Bronchial epithelial cell (primary cell): ENCODE results near the gene BTBD6. TPM values are rescaled to one million over a fixed set of nuclear protein-coding genes. Genes with fewer than 3 reads are reported as not detected.
A peak's percentile ranks its signal among the peaks of the same experiment; 100 is the strongest.
"Not testable (repeated sequence)": the region's sequence is repeated elsewhere in the genome, so short reads cannot be mapped to it uniquely, and the experiment has no call there.

Experiments
- DNase-seq: peaks from one replicate; pipeline ENCODE4 v3.0.0-alpha.2; 2010; ENCODE audit warnings: low read depth
- FAIRE-seq: peaks from 2 replicates; lab custom pipeline; 2011; peaks lifted over from hg19 to GRCh38; lab: Jason Lieb, UNC
- H3K27me3 ChIP-seq: 2 replicates; pipeline ENCODE4 v1.5.1; 2011; ENCODE audit warnings: low read length; ENCODE audit not compliant: control insufficient read depth, insufficient read depth
- H3K36me3 ChIP-seq: 2 replicates; pipeline ENCODE4 v1.5.1; 2011; ENCODE audit warnings: low read length; ENCODE audit not compliant: control insufficient read depth, insufficient read depth
- H3K4me3 ChIP-seq: 2 replicates; pipeline ENCODE4 v1.5.1; 2011; ENCODE audit warnings: mild to moderate bottlenecking, low read depth, low read length, control low read depth
- total RNA-seq: library from RNA; depleted of rRNA; stranded (reverse); fragments of >200 nt; gene quantifications from 2 replicates; pipeline ENCODE4 v1.2.1, GENCODE V29; 2014
- TF ChIP-seq, protein P1 (sequence below): IDR thresholded peaks from 2 replicates; pipeline ENCODE4 v1.5.1; 2011; ENCODE audit warnings: mild to moderate bottlenecking, moderate library complexity, low read length, control low read depth, inconsistent platforms; ENCODE audit not compliant: insufficient read depth, severe bottlenecking

BTBD6 gene
- total RNA-seq, 1 donor from 2014 or later = 75.8 TPM

DNA sequence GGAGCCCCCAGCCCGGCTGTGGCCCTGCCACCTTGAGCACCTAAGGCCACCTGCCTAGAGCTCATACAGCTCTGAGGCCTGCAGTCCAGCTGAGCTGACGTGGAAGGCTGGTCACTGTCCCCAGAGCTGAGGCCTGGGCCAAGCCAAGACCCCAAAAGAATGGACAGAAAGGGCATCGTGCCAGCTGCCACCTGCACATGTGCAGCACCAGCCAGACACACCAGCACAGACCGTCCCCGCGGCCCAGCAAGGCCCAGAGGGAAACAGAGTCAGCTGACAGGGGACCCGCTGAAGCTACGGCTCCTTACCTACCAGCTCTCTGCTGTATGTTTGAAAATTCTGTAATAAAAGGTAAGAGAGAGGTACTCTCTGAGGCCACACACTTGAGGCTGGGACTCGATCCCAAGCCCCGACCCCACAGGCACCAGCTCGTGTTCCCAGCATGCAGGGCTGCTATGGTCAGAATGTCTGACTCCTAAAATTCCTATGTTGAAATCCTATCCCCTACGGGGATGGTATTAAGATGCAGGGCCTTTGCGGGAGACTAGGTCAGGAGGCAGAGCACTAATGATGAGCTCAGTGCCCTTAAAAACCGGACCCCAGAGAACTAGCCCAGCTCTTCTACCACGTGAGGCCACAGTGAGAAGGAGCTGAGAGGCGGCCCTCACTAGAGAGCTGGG lies 27.1 kb downstream of the BTBD6 start:
- FAIRE-seq (no peak), DNase-seq (no peak)
- Histone ChIP-seq H3K36me3 (peaks cover under 1% of the 10 kb centered on the region), H3K27me3 (no peaks in the 10 kb centered on the region), H3K4me3 (no peak overlapping the region)
- TF ChIP-seq, protein P1, sequence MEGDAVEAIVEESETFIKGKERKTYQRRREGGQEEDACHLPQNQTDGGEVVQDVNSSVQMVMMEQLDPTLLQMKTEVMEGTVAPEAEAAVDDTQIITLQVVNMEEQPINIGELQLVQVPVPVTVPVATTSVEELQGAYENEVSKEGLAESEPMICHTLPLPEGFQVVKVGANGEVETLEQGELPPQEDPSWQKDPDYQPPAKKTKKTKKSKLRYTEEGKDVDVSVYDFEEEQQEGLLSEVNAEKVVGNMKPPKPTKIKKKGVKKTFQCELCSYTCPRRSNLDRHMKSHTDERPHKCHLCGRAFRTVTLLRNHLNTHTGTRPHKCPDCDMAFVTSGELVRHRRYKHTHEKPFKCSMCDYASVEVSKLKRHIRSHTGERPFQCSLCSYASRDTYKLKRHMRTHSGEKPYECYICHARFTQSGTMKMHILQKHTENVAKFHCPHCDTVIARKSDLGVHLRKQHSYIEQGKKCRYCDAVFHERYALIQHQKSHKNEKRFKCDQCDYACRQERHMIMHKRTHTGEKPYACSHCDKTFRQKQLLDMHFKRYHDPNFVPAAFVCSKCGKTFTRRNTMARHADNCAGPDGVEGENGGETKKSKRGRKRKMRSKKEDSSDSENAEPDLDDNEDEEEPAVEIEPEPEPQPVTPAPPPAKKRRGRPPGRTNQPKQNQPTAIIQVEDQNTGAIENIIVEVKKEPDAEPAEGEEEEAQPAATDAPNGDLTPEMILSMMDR = no peak

DNA sequence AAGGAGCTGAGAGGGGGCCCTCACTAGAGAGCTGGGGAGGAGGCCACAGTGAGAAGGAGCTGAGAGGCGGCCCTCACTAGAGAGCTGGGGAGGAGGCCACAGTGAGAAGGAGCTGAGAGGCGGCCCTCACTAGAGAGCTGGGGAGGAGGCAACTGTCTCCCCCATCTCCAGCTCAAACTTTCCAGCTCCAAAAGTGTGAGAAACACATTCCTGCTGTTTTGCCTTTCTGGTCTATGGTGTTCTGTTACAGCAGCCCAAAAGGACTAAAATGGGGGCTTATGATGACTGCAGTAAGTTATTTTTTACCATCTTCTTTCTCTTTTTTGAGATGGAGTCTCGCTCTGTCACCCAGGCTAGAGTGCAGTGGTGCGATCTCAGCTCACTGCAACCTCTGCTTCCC lies 29.1 kb downstream of the BTBD6 start:
- not testable (repeated sequence) for DNase-seq, H3K4me3 ChIP-seq, H3K27me3 ChIP-seq, H3K36me3 ChIP-seq, FAIRE-seq

DNA sequence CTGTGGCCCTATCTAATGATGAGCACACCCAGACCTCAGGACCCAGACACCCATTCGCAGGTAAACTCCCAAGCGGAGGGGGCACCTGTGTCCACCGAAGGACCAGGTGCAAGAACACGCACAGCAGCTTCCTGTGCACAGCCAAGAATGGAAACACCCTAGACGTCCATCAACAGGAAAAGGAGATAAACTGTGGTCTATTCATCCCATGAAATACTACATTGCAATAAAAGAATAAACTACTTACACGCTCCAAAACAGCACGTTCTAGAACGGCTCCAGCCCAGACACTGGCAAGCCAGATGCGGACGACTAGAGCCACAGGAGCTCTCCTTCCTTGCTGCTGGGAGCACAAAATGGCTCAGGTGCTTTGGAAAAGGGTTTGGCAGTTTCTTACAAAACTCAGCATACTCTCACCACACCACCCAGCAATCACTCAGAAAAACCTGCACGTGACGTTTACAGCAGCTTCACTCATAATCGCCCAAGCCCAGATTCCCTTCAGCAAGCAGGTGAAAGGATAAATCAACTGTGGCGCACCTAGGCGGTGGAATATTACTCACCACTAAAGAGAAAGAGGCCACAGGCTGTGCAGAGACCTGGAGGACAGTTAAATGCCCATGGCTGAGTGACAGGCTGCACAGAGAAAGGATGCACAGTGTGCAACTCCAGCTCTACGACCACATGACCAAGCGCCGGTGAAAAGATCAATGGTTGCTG lies 31.5 kb downstream of the BTBD6 start:
- Histone ChIP-seq H3K4me3 (no peak overlapping the region), H3K36me3 (peaks cover 4% of the 10 kb centered on the region), H3K27me3 (no peaks in the 10 kb centered on the region)
- DNase-seq (no peak), FAIRE-seq (no peak)
- TF ChIP-seq, protein P1 = no peak

DNA sequence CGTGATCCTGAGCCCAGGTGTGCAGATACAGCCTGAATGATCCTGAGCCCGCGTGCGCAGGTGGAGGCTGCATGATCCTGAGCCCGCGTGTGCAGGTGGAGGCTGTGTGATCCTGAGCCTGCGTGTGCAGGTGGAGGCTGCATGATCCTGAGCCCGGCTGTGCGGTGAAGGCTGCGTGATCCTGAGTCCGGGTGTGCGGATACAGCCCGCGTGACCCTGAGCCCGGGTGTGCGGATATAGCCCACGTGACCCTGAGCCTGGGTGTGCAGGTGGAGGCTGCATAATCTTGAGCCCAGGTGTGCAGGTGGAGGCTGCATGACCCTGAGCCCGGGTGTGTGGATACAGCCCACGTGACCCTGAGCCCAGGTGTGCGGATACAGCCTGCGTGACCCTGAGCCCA lies 32.2 kb downstream of the BTBD6 start:
- TF ChIP-seq, protein P1 = no peak
- FAIRE-seq (no peak), DNase-seq (no peak)

DNA sequence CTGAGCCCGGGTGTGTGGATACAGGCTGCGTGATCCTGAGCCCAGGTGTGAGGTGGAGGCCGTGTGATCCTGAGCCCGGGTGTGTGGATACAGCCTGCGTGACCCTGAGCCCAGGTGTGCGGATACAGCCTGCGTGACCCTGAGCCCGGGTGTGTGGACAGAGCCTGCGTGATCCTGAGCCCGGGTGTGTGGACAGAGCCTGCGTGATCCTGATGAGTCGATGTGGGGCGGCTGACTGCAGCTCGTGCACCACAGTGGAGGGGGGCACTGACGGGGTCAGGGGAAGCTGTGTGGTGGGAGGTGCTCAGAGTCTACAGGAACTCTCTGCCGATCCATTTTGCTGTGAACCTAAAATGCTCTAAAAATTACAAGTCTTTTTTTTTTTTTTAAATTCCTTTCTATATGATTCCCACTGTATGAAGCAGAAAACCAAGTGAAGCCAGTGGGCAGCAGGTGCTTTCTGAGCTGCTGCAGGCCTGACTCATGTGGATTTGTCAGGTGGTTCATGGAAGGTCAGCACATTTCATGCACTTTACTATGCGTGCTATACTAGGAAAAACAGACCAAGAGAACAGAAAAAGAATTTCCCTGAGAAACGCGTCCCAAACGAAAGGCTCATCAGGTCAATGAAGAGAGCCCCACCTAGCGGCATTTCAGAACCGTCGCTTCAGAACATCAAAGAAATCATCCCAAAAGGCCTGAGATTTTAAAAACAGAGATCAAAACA lies 33.2 kb downstream of the BTBD6 start:
- H3K36me3 ChIP-seq = peaks cover 4% of the 10 kb centered on the region
- DNase-seq (peak; percentile 71), FAIRE-seq (no peak)
- TF ChIP-seq, protein P1 = peak; percentile 75
- no peak overlapping the region for H3K4me3 ChIP-seq
- no peaks in the 10 kb centered on the region for H3K27me3 ChIP-seq

More for the DNA sequence above, 32.2 kb downstream of the BTBD6 start:
- Histone ChIP-seq H3K27me3 (no peaks in the 10 kb centered on the region), H3K4me3 (no peak overlapping the region), H3K36me3 (peaks cover 4% of the 10 kb centered on the region)

DNA sequence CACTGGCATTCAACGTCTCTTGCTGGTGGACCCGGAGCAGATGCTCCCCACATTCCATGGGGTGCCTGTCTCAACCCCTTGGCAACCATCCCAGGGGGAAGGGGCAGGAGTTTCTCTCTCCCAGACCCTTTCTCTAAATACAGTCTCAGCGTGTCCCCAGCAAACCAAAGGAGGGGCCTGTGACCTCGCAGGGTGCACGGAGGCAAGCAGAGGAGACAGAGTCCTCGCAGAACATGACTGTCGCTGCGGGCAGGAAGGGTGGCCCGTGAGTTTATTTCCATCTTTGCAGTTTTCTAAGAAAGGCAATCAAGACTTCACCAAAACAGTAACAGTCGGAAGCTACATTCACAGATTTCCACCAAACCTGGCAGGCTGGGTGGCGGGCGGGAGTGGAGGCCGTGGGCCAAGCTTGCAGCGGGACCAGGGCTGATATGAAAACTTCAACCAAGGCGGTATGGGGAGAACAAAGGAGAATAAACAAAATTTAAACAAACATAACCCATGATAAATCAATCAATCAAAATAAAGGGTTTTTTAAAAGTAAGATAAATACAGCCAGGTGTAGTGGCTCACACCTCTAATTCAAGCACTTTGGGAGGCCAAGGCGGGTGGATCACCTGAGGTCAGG lies 33.9 kb downstream of the BTBD6 start:
- Histone ChIP-seq H3K27me3 (no peaks in the 10 kb centered on the region), H3K4me3 (no peak overlapping the region), H3K36me3 (peaks cover 4% of the 10 kb centered on the region)
- DNase-seq (no peak), FAIRE-seq (no peak)
- TF ChIP-seq, protein P1 = no peak
